Erythroblast (primary cell): ENCODE results near the gene NEK11.

ENCODE experiments used
- GATA1 ChIP-seq: IDR thresholded peaks from 2 replicates; pipeline ENCODE4 v1.6.1; 2011; ENCODE audit warnings: low read depth, mild to moderate bottlenecking, control low read depth, low read length, moderate library complexity
- POLR2A ChIP-seq: IDR thresholded peaks from 2 replicates; pipeline ENCODE4 v1.6.1; 2011; ENCODE audit warnings: mild to moderate bottlenecking, low read length

DNA sequence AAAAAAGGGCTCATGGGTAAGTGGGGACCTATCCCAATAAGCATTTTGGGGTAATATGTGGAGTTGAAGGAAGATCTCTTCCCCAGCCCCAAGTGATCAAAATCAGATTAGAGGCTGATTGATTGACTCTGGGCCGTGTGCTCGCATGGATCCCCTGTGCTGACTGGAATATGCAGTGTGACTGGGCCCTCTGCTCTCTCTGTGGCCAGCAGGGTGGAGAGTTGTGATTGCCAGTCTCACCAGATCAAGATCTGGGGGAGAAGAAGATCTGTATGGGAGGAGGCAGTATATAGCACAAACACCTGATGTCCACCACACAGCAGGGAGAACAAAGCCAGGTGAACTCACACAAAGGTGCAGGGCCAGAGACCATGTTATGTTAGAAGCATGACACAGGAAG, 363.7 kb downstream of the NEK11 start:
- TF ChIP-seq POLR2A: no peak
- TF ChIP-seq GATA1: no peak
